Pancreas (tissue), 10 donors: ENCODE results near the gene NLRP1. TPM values are rescaled to one million over a fixed set of nuclear protein-coding genes. Genes with fewer than 3 reads are reported as not detected.
"Not testable (repeated sequence)": the region's sequence is repeated elsewhere in the genome, so short reads cannot be mapped to it uniquely, and the experiment has no call there.

Experiments
- ATAC-seq, 4 donors: fragments of 200-7000 bp; cut with Tn5 transposase; one replicate each; pipeline versions ENCODE4 v1.8.0 to v1.9.1; 2020; ENCODE audit warnings: mild to moderate bottlenecking in 4 of 4, moderate library complexity in 4 of 4
- DNase-seq, 6 donors: peaks; one replicate each; pipeline ENCODE4 v3.0.0-alpha.2; 2020
- FAIRE-seq: peaks from 2 replicates; lab custom pipeline; 2012; peaks lifted over from hg19 to GRCh38; lab: Jason Lieb, UNC
- H3K27ac ChIP-seq, 4 donors: fragments of 200-600 bp; sonication (generic); 1 replicate in 3 of 4; 2 replicates in 1 of 4; pipeline versions ENCODE4 v1.5.0 to v1.8.0; 2020
- H3K27me3 ChIP-seq, 4 donors: fragments of 200-600 bp; one replicate each; pipeline ENCODE4 v1.8.0; 2021
- H3K36me3 ChIP-seq, 3 donors: fragments of 200-600 bp; sonication (generic) in 1 of 3; one replicate each; pipeline versions ENCODE4 v1.5.0 to v1.8.0; 2020 to 2021
- H3K4me1 ChIP-seq, 3 donors: fragments of 200-600 bp; one replicate each; pipeline ENCODE4 v1.8.0; 2021
- H3K4me3 ChIP-seq, 4 donors: fragments of 200-600 bp; sonication (generic) in 2 of 4; one replicate each; pipeline versions ENCODE4 v1.5.0 to v1.8.0; 2020 to 2021
- H3K9me3 ChIP-seq, 4 donors: fragments of 200-600 bp; one replicate each; pipeline ENCODE4 v1.8.0; 2021
- CTCF ChIP-seq, 4 donors: fragments of 200-600 bp; sonication (generic) in 3 of 4; IDR thresholded peaks; one replicate each; pipeline versions ENCODE4 v1.5.0 to v1.8.0; 2021; ENCODE audit warnings: antibody characterized with exemption in 4 of 4
- WGBS, 2 donors: extraction: QIAGEN DNeasy Blood & Tissue Kit; methylation state at CpG; one replicate each; pipeline ENCODE4 v1.1.7; 2013; 5-methylcytosine and 5-hydroxymethylcytosine counted together
- intact Hi-C, 3 donors: fragments of 100-400 bp; cut with DNase I; formaldehyde crosslinking; loops; one replicate each; pipeline versions ENCODE4 v1.11.1 to v1.14.2; 2022
- polyA plus RNA-seq, 2 donors: library from polyadenylated mRNA; stranded (reverse); fragments of 200-250 nt; gene quantifications; one replicate each; pipeline ENCODE4 v1.2.3, GENCODE V29; 2013
- total RNA-seq, 6 donors: library from RNA; stranded (reverse); fragmentation: NEBNext Ultra II Directional in 4 of 6; extraction: Animal tissue kit (Norgen Biotek cat#: 25700) in 4 of 6; gene quantifications; one replicate each; pipeline versions ENCODE4 v1.2.1 to v1.2.4, GENCODE V29; 2021 to 2023
- donor health status: healthy with polysubstance abuse.
- donor health status: DM: no; HTN: no; CAD: no; lungs with moderate emphysema.
- donor health status: DM: no; HTN: no; CAD: no.
- donor health status: control.
- donor health status: control.
- donor health status: Bipolar disorder and iron deficiency.
- donor health status: DM: yes; HTN: yes; CAD: no.
- donor health status: DM: no; HTN: no; CAD: no.
- donor health status: DM: no; HTN: no; CAD: no.
- donor health status: DM: yes; HTN: yes; CAD: no.

The NLRP1 gene
- total and polyA plus RNA-seq, 8 donors = 2.0 to 83.2 (median 11.1) TPM

GRCh38 chr17:5581655-5582054 lies 2.7 kb downstream of the NLRP1 start:
- DNase-seq = no peak
- no peak for FAIRE-seq

GRCh38 chr17:5580969-5581368 lies 3.3 kb downstream of the NLRP1 start:
- ATAC-seq = no peak
- Histone ChIP-seq H3K9me3 (no peaks in the 10 kb centered on the region), H3K36me3 (no peaks in the 10 kb centered on the region)

More at GRCh38 chr17:5581655-5582054, 2.7 kb downstream of the NLRP1 start:
- ATAC-seq = no peak
- H3K4me3 ChIP-seq = no peak overlapping the region
- intact Hi-C loops = loop anchor here in 1 of 3 donors (10.0 kb wide), 1 partner anchor 843 kb away; no protein-coding TSS in a partner anchor
- no peaks in the 10 kb centered on the region for H3K4me1 ChIP-seq
- no peak overlapping the region for H3K27ac ChIP-seq
- TF ChIP-seq CTCF (IDR thresholded peaks at IDR 0.05) = no peak
- no peaks in the 10 kb centered on the region for H3K9me3 ChIP-seq
- no peaks in the 10 kb centered on the region for H3K27me3 ChIP-seq
- WGBS, 2 donors = 36 to 49% methylated on average over 3 of the region's 3 CpGs
- H3K36me3 ChIP-seq = no peaks in the 10 kb centered on the region

GRCh38 chr17:5580367-5580766 lies 3.9 kb downstream of the NLRP1 start:
- H3K36me3 ChIP-seq = no peaks in the 10 kb centered on the region
- no peaks in the 10 kb centered on the region for H3K4me1 ChIP-seq
- intact Hi-C loops = loop anchor here in 1 of 3 donors (10.0 kb wide), 1 partner anchor 844 kb away; no protein-coding TSS in a partner anchor
- no peak overlapping the region for H3K27ac ChIP-seq
- no peaks in the 10 kb centered on the region for H3K27me3 ChIP-seq
- TF ChIP-seq CTCF (IDR thresholded peaks at IDR 0.05) = no peak
- H3K9me3 ChIP-seq = no peaks in the 10 kb centered on the region
- no peak for FAIRE-seq
- H3K4me3 ChIP-seq = no peak overlapping the region
- DNase-seq = no peak
- ATAC-seq = no peak

More at GRCh38 chr17:5580969-5581368, 3.3 kb downstream of the NLRP1 start:
- no peak overlapping the region for H3K27ac ChIP-seq
- no peak for TF ChIP-seq CTCF (IDR thresholded peaks at IDR 0.05)
- FAIRE-seq (no peak), DNase-seq (no peak)
- H3K4me3 ChIP-seq = no peak overlapping the region
- intact Hi-C loops = loop anchor here in 1 of 3 donors (10.0 kb wide), 1 partner anchor 844 kb away; no protein-coding TSS in a partner anchor
- no peaks in the 10 kb centered on the region for H3K4me1 ChIP-seq
- 29 to 32% methylated on average over 3 of the region's 3 CpGs for WGBS, 2 donors
- no peaks in the 10 kb centered on the region for H3K27me3 ChIP-seq

GRCh38 chr17:5578768-5579167 lies 5.5 kb downstream of the NLRP1 start:
- intact Hi-C loops, H3K36me3 ChIP-seq, DNase-seq, FAIRE-seq, H3K9me3 ChIP-seq, H3K4me3 ChIP-seq, H3K4me1 ChIP-seq, ATAC-seq, H3K27me3 ChIP-seq, H3K27ac ChIP-seq: not testable (repeated sequence)
- 72 to 76% methylated on average over 3 to 4 of the region's 4 CpGs for WGBS, 2 donors

GRCh38 chr17:5573017-5573416 lies 11.3 kb downstream of the NLRP1 start:
- WGBS, 2 donors = 72 to 78% methylated on average over 7 of the region's 7 CpGs
- H3K27me3 ChIP-seq, ATAC-seq, DNase-seq, H3K4me1 ChIP-seq, FAIRE-seq, H3K4me3 ChIP-seq, H3K36me3 ChIP-seq, H3K9me3 ChIP-seq, H3K27ac ChIP-seq, intact Hi-C loops: not testable (repeated sequence)

- H3K27ac ChIP-seq = no peak overlapping the region
- WGBS, 2 donors = 55 to 76% methylated on average over 1 of the region's 1 CpG
- no peaks in the 10 kb centered on the region for H3K36me3 ChIP-seq
- peaks cover 0 to 7% (median 1%) of the 10 kb centered on the region in 4 donors for H3K27me3 ChIP-seq
- H3K4me1 ChIP-seq = no peaks in the 10 kb centered on the region
- no peak for DNase-seq
- no peak for FAIRE-seq
- intact Hi-C loops = no loop called here
- TF ChIP-seq CTCF (IDR thresholded peaks at IDR 0.05) = no peak
- no peak overlapping the region for H3K4me3 ChIP-seq
- H3K9me3 ChIP-seq = no peaks in the 10 kb centered on the region
- ATAC-seq = no peak
These were observed 13.0 kb downstream of the NLRP1 start for GRCh38 chr17:5571281-5571680.
